ENCODE results near the gene WDR7.

GRCh38 chr18:56844556-56844955 lies 193.4 kb downstream of the WDR7 start:
- TF ChIP-seq CTCF (IDR thresholded peaks at IDR 0.05) (no peak), POLR2A (IDR thresholded peaks at IDR 0.05) (no peak)
